ENCODE data around the gene RWDD4.

RWDD4 gene

GRCh38 chr4:183670251-183670650, 11.3 kb upstream of the RWDD4 start:
- TF ChIP-seq, protein P1, sequence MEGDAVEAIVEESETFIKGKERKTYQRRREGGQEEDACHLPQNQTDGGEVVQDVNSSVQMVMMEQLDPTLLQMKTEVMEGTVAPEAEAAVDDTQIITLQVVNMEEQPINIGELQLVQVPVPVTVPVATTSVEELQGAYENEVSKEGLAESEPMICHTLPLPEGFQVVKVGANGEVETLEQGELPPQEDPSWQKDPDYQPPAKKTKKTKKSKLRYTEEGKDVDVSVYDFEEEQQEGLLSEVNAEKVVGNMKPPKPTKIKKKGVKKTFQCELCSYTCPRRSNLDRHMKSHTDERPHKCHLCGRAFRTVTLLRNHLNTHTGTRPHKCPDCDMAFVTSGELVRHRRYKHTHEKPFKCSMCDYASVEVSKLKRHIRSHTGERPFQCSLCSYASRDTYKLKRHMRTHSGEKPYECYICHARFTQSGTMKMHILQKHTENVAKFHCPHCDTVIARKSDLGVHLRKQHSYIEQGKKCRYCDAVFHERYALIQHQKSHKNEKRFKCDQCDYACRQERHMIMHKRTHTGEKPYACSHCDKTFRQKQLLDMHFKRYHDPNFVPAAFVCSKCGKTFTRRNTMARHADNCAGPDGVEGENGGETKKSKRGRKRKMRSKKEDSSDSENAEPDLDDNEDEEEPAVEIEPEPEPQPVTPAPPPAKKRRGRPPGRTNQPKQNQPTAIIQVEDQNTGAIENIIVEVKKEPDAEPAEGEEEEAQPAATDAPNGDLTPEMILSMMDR (IDR thresholded peaks at IDR 0.05; ENCODE audit: control extremely low read depth, extremely low read depth, low read depth, missing control alignments) = no peak
- ChIA-PET POLR2A (no interaction called here), CTCF (interaction anchor here (1.1 to 5.7 kb wide), 5 partner anchors 10 to 263 kb away, joined by 3 to 34 read pairs (median 6); no protein-coding TSS in a partner anchor)

GRCh38 chr4:183666088-183666487, 7.1 kb upstream of the RWDD4 start:
- TF ChIP-seq, protein P1 (IDR thresholded peaks at IDR 0.05; ENCODE audit: control extremely low read depth, extremely low read depth, low read depth, missing control alignments) = no peak
- CTCF ChIA-PET = interaction anchor here (0.8 kb wide), 1 partner anchor 27 kb away, joined by 4 read pairs; no protein-coding TSS in a partner anchor
- POLR2A ChIA-PET = no interaction called here

More at GRCh38 chr4:183670251-183670650, 11.3 kb upstream of the RWDD4 start:
- no peak for DNase-seq (ENCODE audit: extremely low spot score)

GRCh38 chr4:183659872-183660242, 872 bp upstream of the RWDD4 start:
- POLR2A ChIA-PET = no interaction called here
- TF ChIP-seq, protein P1 (IDR thresholded peaks at IDR 0.05; ENCODE audit: control extremely low read depth, extremely low read depth, low read depth, missing control alignments) = no peak
- CTCF ChIA-PET = interaction anchor here (0.9 to 1.6 kb wide), 5 partner anchors 9 to 215 kb away, joined by 3 to 4 read pairs (median 3); partner anchors contain the start of gene CDKN2AIP
- peak; percentile 9 for DNase-seq (ENCODE audit: extremely low spot score)

More at GRCh38 chr4:183666088-183666487, 7.1 kb upstream of the RWDD4 start:
- no peak for DNase-seq (ENCODE audit: extremely low spot score)

GRCh38 chr4:183658362-183659028, 490 bp downstream of the RWDD4 start:
- POLR2A ChIA-PET = no interaction called here
- TF ChIP-seq, protein P1 (IDR thresholded peaks at IDR 0.05; ENCODE audit: control extremely low read depth, extremely low read depth, low read depth, missing control alignments) = no peak
- DNase-seq (ENCODE audit: extremely low spot score) = peak; percentile 34
- CTCF ChIA-PET = interaction anchor here (1.3 to 1.6 kb wide), 2 partner anchors 12 to 154 kb away, joined by 4 to 6 read pairs; no protein-coding TSS in a partner anchor

- ChIA-PET POLR2A (no interaction called here), CTCF (interaction anchor here (0.8 to 1.6 kb wide), 3 partner anchors 13 to 154 kb away, joined by 3 to 6 read pairs (median 4); no protein-coding TSS in a partner anchor)
- no peak for DNase-seq (ENCODE audit: extremely low spot score)
- TF ChIP-seq, protein P1 (IDR thresholded peaks at IDR 0.05; ENCODE audit: control extremely low read depth, extremely low read depth, low read depth, missing control alignments) = no peak
Measured at GRCh38 chr4:183657564-183657963, 1.4 kb downstream of the RWDD4 start.

- ChIA-PET POLR2A (no interaction called here), CTCF (interaction anchor here (2.1 kb wide), 1 partner anchor 34 kb away, joined by 7 read pairs; no protein-coding TSS in a partner anchor)
- DNase-seq (ENCODE audit: extremely low spot score) = no peak
- TF ChIP-seq, protein P1 (IDR thresholded peaks at IDR 0.05; ENCODE audit: control extremely low read depth, extremely low read depth, low read depth, missing control alignments) = no peak
Measured at GRCh38 chr4:183645326-183645725, 13.7 kb downstream of the RWDD4 start.
